SK-N-SH (cell line): ENCODE measurements around the gene SCYGR6. TPM values are rescaled to one million over a fixed set of nuclear protein-coding genes. Genes with fewer than 3 reads are reported as not detected.

Source experiments
- CTCF ChIA-PET: fragments of 300-600, 350-600 bp; formaldehyde crosslinking; extraction: SDS; loops from one replicate; lab custom pipeline; 2021; lab: Yijun Ruan, JAX
- POLR2A ChIA-PET: fragments of 350-600 bp; sonication (Branson Sonifier 250); formaldehyde crosslinking; extraction: SDS; loops from one replicate; lab custom pipeline; 2020; ENCODE audit warnings: antibody characterized with exemption, inconsistent platforms; lab: Yijun Ruan, JAX
- DNase-seq: peaks from one replicate; pipeline ENCODE4 v3.0.0; 2012
- H2AFZ ChIP-seq: fragments of 200-600 bp; sonication (generic); 2 replicates; pipeline ENCODE4 v1.8.1; 2016; ENCODE audit warnings: antibody characterized with exemption, mild to moderate bottlenecking, low read depth
- H3F3A ChIP-seq: fragments of 200-600 bp; sonication (generic); replicated peaks from 2 replicates; pipeline ENCODE3; 2016; ENCODE audit warnings: antibody characterized with exemption, mild to moderate bottlenecking; ENCODE audit not compliant: insufficient read depth
- H3K27ac ChIP-seq, 2 experiments: fragments of 200-500 bp in 1 of 2; fragments of 200-600 bp in 1 of 2; sonication (Bioruptor generic) in 1 of 2; sonication (generic), shearing (Covaris generic) in 1 of 2; 2 replicates each; pipeline versions ENCODE4 v1.5.1 to v1.6.1; 2014 to 2016; ENCODE audit warnings: low read depth in 2 of 2, inconsistent platforms in 1 of 2, low read length in 1 of 2, mild to moderate bottlenecking in 1 of 2, mixed read lengths in 1 of 2
- H3K27me3 ChIP-seq: fragments of 200-600 bp; sonication (generic), shearing (Covaris generic); 2 replicates; pipeline ENCODE4 v1.6.1; 2016; ENCODE audit warnings: mixed run types; ENCODE audit not compliant: insufficient read depth
- H3K36me3 ChIP-seq, 2 experiments: fragments of 200-500 bp in 1 of 2; fragments of 200-600 bp in 1 of 2; sonication (Bioruptor generic) in 1 of 2; sonication (generic) in 1 of 2; replicated peaks in 1 of 2; 2 replicates each; pipeline versions ENCODE3 to v1.5.1; 2014 to 2016; ENCODE audit warnings: low read length in 1 of 2, mild to moderate bottlenecking in 1 of 2; ENCODE audit not compliant: insufficient read depth in 2 of 2, control insufficient read depth in 1 of 2
- H3K4me1 ChIP-seq, 2 experiments: fragments of 200-500 bp in 1 of 2; fragments of 200-600 bp in 1 of 2; sonication (Bioruptor generic) in 1 of 2; sonication (generic), shearing (Covaris generic) in 1 of 2; 2 replicates each; pipeline versions ENCODE4 v1.5.1 to v1.6.1; 2014 to 2016; ENCODE audit warnings: low read depth in 1 of 2, low read length in 1 of 2, mixed run types in 1 of 2; ENCODE audit not compliant: insufficient read depth in 2 of 2, control insufficient read depth in 1 of 2
- H3K4me2 ChIP-seq: fragments of 200-600 bp; sonication (generic), shearing (Covaris generic); 2 replicates; pipeline ENCODE4 v1.6.1; 2017; ENCODE audit warnings: mixed run types
- H3K4me3 ChIP-seq, 2 experiments: fragments of 200-500 bp in 1 of 2; fragments of 200-600 bp in 1 of 2; sonication (Bioruptor generic) in 1 of 2; sonication (generic), shearing (Covaris generic) in 1 of 2; 2 replicates each; pipeline versions ENCODE4 v1.5.1 to v1.8.1; 2014 to 2016; ENCODE audit warnings: low read depth in 2 of 2, inconsistent platforms in 1 of 2, low read length in 1 of 2, mild to moderate bottlenecking in 1 of 2, mixed read lengths in 1 of 2, moderate library complexity in 1 of 2
- H3K79me2 ChIP-seq: fragments of 200-600 bp; sonication (generic); 2 replicates; pipeline ENCODE4 v1.8.1; 2017; ENCODE audit warnings: mild to moderate bottlenecking; ENCODE audit not compliant: insufficient read depth
- H3K9ac ChIP-seq: fragments of 200-600 bp; sonication (generic); 2 replicates; pipeline ENCODE4 v1.6.1; 2017; ENCODE audit warnings: mixed run types
- H3K9me2 ChIP-seq: fragments of 200-600 bp; sonication (generic); 2 replicates; pipeline ENCODE4 v1.6.1; 2017; ENCODE audit warnings: mixed run types
- H3K9me3 ChIP-seq: fragments of 200-600 bp; sonication (generic); 2 replicates; pipeline ENCODE4 v1.6.1; 2017; ENCODE audit warnings: mixed run types, mild to moderate bottlenecking, moderate library complexity
- H4K20me1 ChIP-seq: fragments of 200-600 bp; sonication (generic); 2 replicates; pipeline ENCODE4 v1.6.1; 2017; ENCODE audit warnings: mild to moderate bottlenecking, mixed run types; ENCODE audit not compliant: insufficient read depth
- CHD2 ChIP-seq: fragments of 150-350 bp; IDR thresholded peaks from 2 replicates; pipeline ENCODE4 v1.6.1; 2018; ENCODE audit warnings: low read length; ENCODE audit not compliant: partially characterized antibody
- ELF1 ChIP-seq: IDR thresholded peaks from 2 replicates; pipeline ENCODE4 v1.4.0; 2012
- EP300 ChIP-seq, 2 experiments: IDR thresholded peaks; 2 replicates each; pipeline versions ENCODE4 v1.4.0 to v1.6.1; 2012; ENCODE audit warnings: borderline replicate concordance in 1 of 2, low read depth in 1 of 2, low read length in 1 of 2
- FOSL2 ChIP-seq: IDR thresholded peaks from 2 replicates; pipeline ENCODE4 v1.4.0; 2012; ENCODE audit warnings: low read depth, mild to moderate bottlenecking, moderate library complexity, borderline replicate concordance
- FOXM1 ChIP-seq: IDR thresholded peaks from 2 replicates; pipeline ENCODE4 v1.4.0; 2012; ENCODE audit warnings: low read depth, mild to moderate bottlenecking
- GABPA ChIP-seq: IDR thresholded peaks from 2 replicates; pipeline ENCODE4 v1.4.0; 2012; ENCODE audit warnings: low read depth, mild to moderate bottlenecking
- GATA2 ChIP-seq: sonication (generic); formaldehyde crosslinking; IDR thresholded peaks from 2 replicates; pipeline ENCODE4 v1.5.0; 2020; ENCODE audit warnings: mild to moderate bottlenecking, missing genetic modification reagents
- JUND ChIP-seq: IDR thresholded peaks from 2 replicates; pipeline ENCODE4 v1.4.0; 2012
- MEF2A ChIP-seq: IDR thresholded peaks from 2 replicates; pipeline ENCODE4 v1.4.0; 2012; ENCODE audit warnings: low read depth, borderline replicate concordance
- MXI1 ChIP-seq: IDR thresholded peaks from 2 replicates; pipeline ENCODE4 v1.6.1; 2012; ENCODE audit warnings: mild to moderate bottlenecking, low read depth, low read length, improper control_type of control experiment
- NFIC ChIP-seq: IDR thresholded peaks from 2 replicates; pipeline ENCODE4 v1.4.0; 2012; ENCODE audit warnings: borderline replicate concordance
- POLR2AphosphoS5 ChIP-seq: IDR thresholded peaks from 2 replicates; pipeline ENCODE4 v1.6.1; 2012; ENCODE audit warnings: low read depth, low read length
- RAD21 ChIP-seq: IDR thresholded peaks from 2 replicates; pipeline ENCODE4 v1.6.1; 2012; ENCODE audit warnings: mild to moderate bottlenecking, low read length
- REST ChIP-seq: IDR thresholded peaks from 2 replicates; pipeline ENCODE4 v1.6.1; 2012; ENCODE audit warnings: mild to moderate bottlenecking, low read depth, low read length, moderate library complexity
- RFX5 ChIP-seq: IDR thresholded peaks from 2 replicates; pipeline ENCODE4 v1.6.1; 2012; ENCODE audit warnings: mild to moderate bottlenecking, improper control_type of control experiment, low read length
- SIN3A ChIP-seq: IDR thresholded peaks from 2 replicates; pipeline ENCODE4 v1.6.1; 2012; ENCODE audit warnings: low read depth, mild to moderate bottlenecking, low read length, moderate library complexity, borderline replicate concordance
- SMC3 ChIP-seq: IDR thresholded peaks from 2 replicates; pipeline ENCODE4 v1.6.1; 2012; ENCODE audit warnings: low read depth, low read length, improper control_type of control experiment
- TAF1 ChIP-seq: IDR thresholded peaks from 2 replicates; pipeline ENCODE4 v1.6.1; 2012; ENCODE audit warnings: low read depth, mild to moderate bottlenecking, low read length, moderate library complexity, borderline replicate concordance
- TEAD4 ChIP-seq: IDR thresholded peaks from 2 replicates; pipeline ENCODE4 v1.4.0; 2012; ENCODE audit warnings: mild to moderate bottlenecking, borderline replicate concordance; ENCODE audit not compliant: insufficient read depth
- USF1 ChIP-seq: IDR thresholded peaks from 2 replicates; pipeline ENCODE4 v1.4.0; 2012; ENCODE audit warnings: low read depth, borderline replicate concordance
- YY1 ChIP-seq: IDR thresholded peaks from 2 replicates; pipeline ENCODE4 v1.4.0; 2012; ENCODE audit warnings: low read depth, mild to moderate bottlenecking
- ZBTB33 ChIP-seq: IDR thresholded peaks from 2 replicates; pipeline ENCODE4 v1.4.0; 2012; ENCODE audit warnings: low read depth, borderline replicate concordance
- WGBS: methylation state at CpG from one replicate; pipeline ENCODE4 v1.1.6; 2017; ENCODE audit warnings: low lambda C conversion rate; 5-methylcytosine and 5-hydroxymethylcytosine counted together
- polyA plus RNA-seq, 3 experiments: library from polyadenylated mRNA; depleted of rRNA; stranded (reverse); fragments of >200 nt; gene quantifications; 2 replicates each; pipeline ENCODE4 v1.2.3, GENCODE V29; 2012
- TF ChIP-seq, protein P1 (sequence below): IDR thresholded peaks from 2 replicates; pipeline ENCODE4 v1.4.0; 2012; ENCODE audit warnings: low read depth

The SCYGR6 gene
- polyA plus RNA-seq, 1 of the 3 experiments (the other 2 are of a cell fraction), result not detected

DNA sequence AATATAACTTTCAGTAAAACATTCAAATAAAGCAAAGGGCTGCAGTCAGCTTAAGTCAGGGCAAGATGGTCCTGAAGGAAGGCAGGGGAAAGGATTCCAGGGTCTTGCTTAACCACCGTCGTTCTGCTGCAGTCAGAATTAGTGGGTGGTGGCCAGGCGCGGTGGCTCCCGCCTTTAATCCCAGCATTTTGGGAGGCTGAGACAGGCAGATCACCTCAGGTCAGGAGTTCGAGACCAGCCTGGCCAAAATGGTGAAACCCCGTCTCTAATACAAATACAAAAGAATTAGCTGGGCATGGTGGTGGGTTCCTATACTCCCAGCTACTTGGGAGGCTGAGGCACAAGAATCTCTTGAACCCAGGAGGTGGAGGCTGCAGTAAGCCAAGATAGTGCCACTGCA lies 13.6 kb downstream of the SCYGR6 start:
- Histone ChIP-seq H3K9me3 (no peaks in the 10 kb centered on the region), H3K9ac (no peak overlapping the region), H3K4me1 (no peaks in the 10 kb centered on the region), H2AFZ (no peak overlapping the region), H3K4me3 (no peak overlapping the region), H3K27ac (no peak overlapping the region), H3K36me3 (no peaks in the 10 kb centered on the region), H3K4me2 (no peak overlapping the region), H3K79me2 (no peaks in the 10 kb centered on the region), H4K20me1 (no peaks in the 10 kb centered on the region), H3K9me2 (no peaks in the 10 kb centered on the region), H3K27me3 (peaks cover 58% of the 10 kb centered on the region; the same call in 1 of the 2 replicates), H3F3A (no peaks in the 10 kb centered on the region)
- TF ChIP-seq SMC3 (no peak), GABPA (no peak), EP300 (IDR thresholded peaks at IDR 0.05; ENCODE audit: borderline replicate concordance in 1 of 2, low read depth in 1 of 2, low read length in 1 of 2) (no peak), USF1 (no peak), MXI1 (no peak), GATA2 (CRISPR knock-in tag) (no peak), RAD21 (no peak), JUND (no peak), NFIC (no peak), CHD2 (no peak), MEF2A (no peak), FOSL2 (no peak), RFX5 (no peak)
- TF ChIP-seq, protein P1, sequence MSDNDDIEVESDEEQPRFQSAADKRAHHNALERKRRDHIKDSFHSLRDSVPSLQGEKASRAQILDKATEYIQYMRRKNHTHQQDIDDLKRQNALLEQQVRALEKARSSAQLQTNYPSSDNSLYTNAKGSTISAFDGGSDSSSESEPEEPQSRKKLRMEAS, result no peak
- no peak for DNase-seq
- ChIA-PET CTCF (no interaction called here), POLR2A (no interaction called here)
- 32% methylated on average over 7 of the region's 7 CpGs for WGBS

DNA sequence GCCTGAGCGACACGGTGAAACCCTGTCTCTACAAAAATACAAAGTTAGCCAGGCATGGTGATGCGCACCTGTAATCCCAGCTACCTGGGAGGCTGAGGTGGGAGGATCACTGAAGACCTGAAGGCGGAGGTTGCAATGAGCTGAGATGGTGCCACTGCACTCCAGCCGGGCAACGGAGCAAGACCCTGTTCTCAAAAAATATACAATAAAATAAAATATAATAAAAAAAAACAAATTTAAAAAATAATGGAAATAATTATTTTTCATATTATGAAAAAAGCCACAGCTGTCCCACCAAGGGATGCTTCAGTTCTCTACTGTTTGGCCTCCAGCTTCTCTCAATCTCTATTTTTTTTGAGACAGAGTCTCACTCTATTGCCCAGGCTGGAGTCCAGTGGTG lies 17.2 kb downstream of the SCYGR6 start:
- Histone ChIP-seq H3K4me1 (no peaks in the 10 kb centered on the region), H2AFZ (no peak overlapping the region), H3K9ac (no peak overlapping the region), H3K79me2 (no peaks in the 10 kb centered on the region), H3K36me3 (no peaks in the 10 kb centered on the region), H3K27me3 (peaks cover 46% of the 10 kb centered on the region; the same call in 1 of the 2 replicates), H3K9me3 (no peaks in the 10 kb centered on the region), H3K4me2 (no peak overlapping the region), H3K4me3 (no peak overlapping the region), H3K27ac (no peak overlapping the region), H3K9me2 (no peaks in the 10 kb centered on the region), H4K20me1 (no peaks in the 10 kb centered on the region), H3F3A (no peaks in the 10 kb centered on the region)
- ChIA-PET POLR2A (interaction anchor here (0.5 kb wide), 1 partner anchor 1835 kb away, joined by 3 read pairs; no protein-coding TSS in a partner anchor), CTCF (no interaction called here)
- 70% methylated on average over 6 of the region's 6 CpGs for WGBS
- no peak for DNase-seq
- TF ChIP-seq EP300 (IDR thresholded peaks at IDR 0.05; ENCODE audit: borderline replicate concordance in 1 of 2, low read depth in 1 of 2, low read length in 1 of 2) (no peak), ZBTB33 (no peak), POLR2AphosphoS5 (no peak), YY1 (no peak), JUND (no peak), MXI1 (no peak), TAF1 (no peak), TEAD4 (no peak), ELF1 (no peak), SIN3A (no peak), FOSL2 (no peak), REST (no peak), FOXM1 (no peak), RFX5 (no peak)
